ENCODE results near the gene CYB561D1. TPM values are rescaled to one million over a fixed set of nuclear protein-coding genes. Genes with fewer than 3 reads are reported as not detected.

CYB561D1 gene
- total and polyA plus RNA-seq, 2 of the 13 experiments (the other 11 are each of a cell fraction or from before 2014, with no cell fraction given) = 3.9 to 4.1 TPM

DNA sequence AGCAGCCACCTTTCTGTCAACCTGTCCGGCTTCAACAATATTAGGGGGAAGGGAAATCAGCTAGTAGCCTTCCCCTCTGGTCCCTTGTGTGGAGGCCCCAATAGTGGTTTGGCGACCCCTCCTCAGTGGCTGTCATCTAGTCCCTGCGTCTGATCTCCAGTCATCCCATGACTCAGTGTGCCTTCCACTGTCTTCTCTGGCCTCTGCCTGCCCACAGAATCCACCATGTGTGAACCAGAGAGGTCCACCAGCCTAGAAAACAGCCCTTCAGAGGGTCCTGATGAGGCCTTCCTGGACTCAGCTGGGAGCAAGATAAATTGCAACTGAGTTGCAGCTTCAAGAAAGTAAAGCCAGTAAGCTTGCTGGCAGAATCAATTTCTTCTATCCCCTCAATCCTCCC is 14.0 kb upstream of the CYB561D1 start:
- Histone ChIP-seq H3K9ac (ENCODE audit: insufficient read depth, low read depth, low read length) (no peak overlapping the region), H2AFZ (ENCODE audit: low read length) (no peak overlapping the region), H4K20me1 (ENCODE audit: insufficient read depth, low read length) (no peaks in the 10 kb centered on the region), H3K36me3 (replicated peaks in 1 of 2; ENCODE audit: control insufficient read depth in 1 of 2, insufficient read depth in 2 of 2, low read length in 2 of 2) (no peaks in the 10 kb centered on the region), H3K27ac (ENCODE audit: extremely low read length, insufficient read depth, low read length) (no peak overlapping the region), H3K4me1 (ENCODE audit: insufficient read depth, low read length) (peaks cover 13% of the 10 kb centered on the region), H3K79me2 (ENCODE audit: insufficient read depth, low read length) (no peaks in the 10 kb centered on the region), H3K9me3 (ENCODE audit: low read length) (no peaks in the 10 kb centered on the region), H3K4me2 (ENCODE audit: low read depth, low read length) (no peak overlapping the region), H3K4me3 (replicated peaks in 1 of 3; ENCODE audit: insufficient read depth in 1 of 3, low read depth in 2 of 3, low read length in 3 of 3) (no peak overlapping the region), H3K27me3 (ENCODE audit: control insufficient read depth in 1 of 2, insufficient read depth in 2 of 2, low read length in 2 of 2) (peaks cover 1 to 33% of the 10 kb centered on the region in 2 experiments; a peak in 4 of 5 replicates)
- 60% methylated on average over 1 of the region's 3 CpGs for WGBS (ENCODE audit: low lambda C conversion rate)
- TF ChIP-seq HNRNPK (IDR thresholded peaks at IDR 0.05; ENCODE audit: low read depth, low read length, poor library complexity, severe bottlenecking) = no peak
- DNase-seq (ENCODE audit: low spot score) (no peak), FAIRE-seq (no peak), ATAC-seq (no peak)
- intact Hi-C loops (cut with micrococcal nuclease; ENCODE audit: unreplicated experiment) = no loop called here
- ChIA-PET POLR2A (no interaction called here), CTCF (ENCODE audit: low intra/inter-chr PET ratio, low total read pairs) (no interaction called here)
- BruUV-seq (replicated peaks) = no TSS peak
- in situ Hi-C loops (cut with HindIII; ENCODE audit: extremely low pct_ligation_motif_present, low pct_unique_long_range_greater_than_20kb) = loop anchor here (5.0 kb wide), 1 partner anchor 53 kb away; the partner anchor contains the start of gene PSMA5

DNA sequence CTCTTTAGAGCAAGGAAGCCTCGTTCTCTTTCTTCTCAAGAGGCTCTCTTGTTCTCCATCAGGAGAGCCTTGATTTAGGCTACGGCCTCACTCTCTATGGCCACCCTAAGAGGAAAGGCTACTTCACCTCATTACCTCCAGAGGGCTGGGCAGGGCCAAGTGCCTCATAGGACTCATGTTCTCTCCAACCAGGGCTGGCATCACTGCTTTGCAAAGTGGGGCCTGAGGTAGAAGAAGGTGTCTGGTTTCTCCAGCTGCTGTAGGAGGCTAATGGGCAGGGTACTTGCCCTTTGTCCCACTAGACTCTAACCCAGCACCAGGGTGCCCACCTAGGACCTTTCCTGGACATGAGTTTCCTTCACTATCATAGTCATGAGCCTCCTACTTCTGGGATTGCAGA is 12.2 kb upstream of the CYB561D1 start:
- no peak for FAIRE-seq
- no peak for ATAC-seq
- CTCF ChIA-PET (ENCODE audit: low intra/inter-chr PET ratio, low total read pairs) = no interaction called here
- Histone ChIP-seq H3K4me2 (ENCODE audit: low read depth, low read length) (no peak overlapping the region), H3K27ac (ENCODE audit: extremely low read length, insufficient read depth, low read length) (no peak overlapping the region), H3K9ac (ENCODE audit: insufficient read depth, low read depth, low read length) (no peak overlapping the region), H3K4me1 (ENCODE audit: insufficient read depth, low read length) (peaks cover 19% of the 10 kb centered on the region), H3K4me3 (replicated peaks in 1 of 3; ENCODE audit: insufficient read depth in 1 of 3, low read depth in 2 of 3, low read length in 3 of 3) (no peak overlapping the region), H3K27me3 (ENCODE audit: control insufficient read depth in 1 of 2, insufficient read depth in 2 of 2, low read length in 2 of 2) (peaks cover 1 to 21% of the 10 kb centered on the region in 2 experiments; a peak in 4 of 5 replicates), H4K20me1 (ENCODE audit: insufficient read depth, low read length) (no peaks in the 10 kb centered on the region), H3K36me3 (replicated peaks in 1 of 2; ENCODE audit: control insufficient read depth in 1 of 2, insufficient read depth in 2 of 2, low read length in 2 of 2) (no peaks in the 10 kb centered on the region), H2AFZ (ENCODE audit: low read length) (no peak overlapping the region), H3K79me2 (ENCODE audit: insufficient read depth, low read length) (no peaks in the 10 kb centered on the region), H3K9me3 (ENCODE audit: low read length) (no peaks in the 10 kb centered on the region)
- intact Hi-C loops (cut with micrococcal nuclease; ENCODE audit: unreplicated experiment) (no loop called here), in situ Hi-C loops (cut with HindIII; ENCODE audit: extremely low pct_ligation_motif_present, low pct_unique_long_range_greater_than_20kb) (loop anchor here (5.0 kb wide), 1 partner anchor 54 kb away; the partner anchor contains the start of gene PSMA5)
- BruUV-seq (replicated peaks) = no TSS peak
- TF ChIP-seq ZBTB20 (CRISPR knock-in tag; IDR thresholded peaks at IDR 0.05; ENCODE audit: borderline replicate concordance, low read depth) (no peak), ZNF619 (CRISPR knock-in tag; IDR thresholded peaks at IDR 0.05) (no peak), ZBTB8A (CRISPR knock-in tag; IDR thresholded peaks at IDR 0.05; ENCODE audit: borderline replicate concordance, low read depth) (no peak), ETV5 (CRISPR knock-in tag; IDR thresholded peaks at IDR 0.05; ENCODE audit: borderline replicate concordance) (no peak), DNMT1 (CRISPR knock-in tag; IDR thresholded peaks at IDR 0.05) (no peak)
- TF ChIP-seq, protein P1, sequence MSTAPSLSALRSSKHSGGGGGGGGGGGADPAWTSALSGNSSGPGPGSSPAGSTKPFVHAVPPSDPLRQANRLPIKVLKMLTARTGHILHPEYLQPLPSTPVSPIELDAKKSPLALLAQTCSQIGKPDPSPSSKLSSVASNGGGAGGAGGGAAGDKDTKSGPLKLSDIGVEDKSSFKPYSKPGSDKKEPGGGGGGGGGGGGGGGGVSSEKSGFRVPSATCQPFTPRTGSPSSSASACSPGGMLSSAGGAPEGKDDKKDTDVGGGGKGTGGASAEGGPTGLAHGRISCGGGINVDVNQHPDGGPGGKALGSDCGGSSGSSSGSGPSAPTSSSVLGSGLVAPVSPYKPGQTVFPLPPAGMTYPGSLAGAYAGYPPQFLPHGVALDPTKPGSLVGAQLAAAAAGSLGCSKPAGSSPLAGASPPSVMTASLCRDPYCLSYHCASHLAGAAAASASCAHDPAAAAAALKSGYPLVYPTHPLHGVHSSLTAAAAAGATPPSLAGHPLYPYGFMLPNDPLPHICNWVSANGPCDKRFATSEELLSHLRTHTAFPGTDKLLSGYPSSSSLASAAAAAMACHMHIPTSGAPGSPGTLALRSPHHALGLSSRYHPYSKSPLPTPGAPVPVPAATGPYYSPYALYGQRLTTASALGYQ (CRISPR knock-in tag; IDR thresholded peaks at IDR 0.05) = no peak
- POLR2A ChIA-PET = no interaction called here
- no peak for DNase-seq (ENCODE audit: low spot score)
- 17% methylated on average over 2 of the region's 2 CpGs for WGBS (ENCODE audit: low lambda C conversion rate)
